ENCODE measurements around the gene CRACR2B.

- no peak for TF ChIP-seq REST (IDR thresholded peaks at IDR 0.05; ENCODE audit: insufficient read depth in 1 of 2, low read depth in 2 of 2, low read length in 2 of 2)
- no peak for TF ChIP-seq POLR2AphosphoS5 (IDR thresholded peaks at IDR 0.05; ENCODE audit: low read depth, low read length)
- TF ChIP-seq SIN3A (IDR thresholded peaks at IDR 0.05; ENCODE audit: borderline replicate concordance, insufficient read depth, low read length) = no peak
- TF ChIP-seq TAF1 (IDR thresholded peaks at IDR 0.05; ENCODE audit: borderline replicate concordance, insufficient read depth, low read length) = no peak
Observed at GRCh38 chr11:859394-860131, 31.8 kb downstream of the CRACR2B start.

Data from PFSK-1 (cell line).